CMK (cell line): ENCODE results near the gene STPG3.

Experiments
- DNase-seq: peaks from one replicate; pipeline ENCODE4 v3.0.0-alpha.2; 2010; ENCODE audit warnings: low read depth

The STPG3 gene

DNA sequence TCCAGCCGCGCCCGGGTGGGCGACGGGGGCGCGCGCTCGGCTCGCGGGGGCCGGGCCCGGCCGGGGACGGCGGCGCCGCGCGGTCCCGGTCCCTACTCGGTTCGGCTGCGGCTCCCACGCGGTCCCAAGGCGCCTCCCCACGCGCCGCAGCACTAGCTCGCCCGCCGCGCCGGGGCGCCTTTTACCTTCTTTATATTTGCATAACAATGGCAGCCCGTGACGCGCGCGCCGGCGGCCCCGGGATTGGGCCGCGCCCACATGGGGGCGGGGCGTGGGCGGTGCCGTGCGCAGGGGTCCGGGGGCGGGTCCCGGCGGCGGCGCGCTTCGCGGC lies 51.0 kb downstream of the STPG3 start, which contains the start of gene NRARP:
TSS of gene NRARP (minus strand) at position 154 of the 331 bp plus-strand sequence. CDS start 343 bp downstream, outside the sequence.
- DNase-seq = no peak

DNA sequence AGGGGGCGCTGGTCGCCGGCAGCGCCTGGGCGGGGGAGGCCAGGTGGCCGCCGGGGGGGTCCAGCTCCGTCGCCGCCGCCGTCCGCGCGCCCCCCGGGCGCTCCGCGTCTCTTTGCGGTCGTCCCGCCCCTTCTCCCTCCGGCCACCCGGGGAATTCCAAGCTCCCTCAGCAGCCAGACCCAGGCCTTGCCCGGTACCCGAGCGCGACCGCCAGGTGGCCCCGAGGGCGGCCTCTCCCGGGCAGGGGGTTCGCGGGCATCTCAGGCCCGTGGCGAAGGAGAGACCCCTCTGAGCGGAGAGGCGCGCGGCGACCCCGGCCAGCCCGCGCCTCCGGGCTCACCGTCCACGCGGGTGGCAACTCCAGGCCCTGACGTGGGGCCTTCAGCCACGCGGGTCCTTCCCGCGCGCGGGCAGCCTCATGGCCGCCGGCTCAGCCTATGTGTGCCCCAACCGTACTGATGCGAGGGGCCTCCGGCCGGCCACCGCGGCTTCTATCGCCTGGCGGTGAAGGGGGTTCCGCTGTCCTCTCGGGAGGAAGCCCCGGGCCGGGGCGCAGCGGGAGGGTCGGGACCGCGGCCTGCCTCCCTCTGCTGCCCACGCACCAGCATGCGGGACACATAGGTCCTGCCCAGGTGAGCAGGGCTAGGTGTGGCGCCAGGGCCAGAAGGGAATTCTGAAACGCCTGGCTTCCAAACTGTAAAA lies 51.5 kb downstream of the STPG3 start:
- no peak for DNase-seq
